HG02763 (cell line): ENCODE data around the gene PDE8A.

Experiments
- ATAC-seq: cut with Tn5 transposase; IDR thresholded peaks from one replicate; pipeline ENCODE4 v1.9.1; 2021; ENCODE audit warnings: mild to moderate bottlenecking, moderate library complexity; ENCODE audit not compliant: unreplicated experiment

The PDE8A gene

DNA sequence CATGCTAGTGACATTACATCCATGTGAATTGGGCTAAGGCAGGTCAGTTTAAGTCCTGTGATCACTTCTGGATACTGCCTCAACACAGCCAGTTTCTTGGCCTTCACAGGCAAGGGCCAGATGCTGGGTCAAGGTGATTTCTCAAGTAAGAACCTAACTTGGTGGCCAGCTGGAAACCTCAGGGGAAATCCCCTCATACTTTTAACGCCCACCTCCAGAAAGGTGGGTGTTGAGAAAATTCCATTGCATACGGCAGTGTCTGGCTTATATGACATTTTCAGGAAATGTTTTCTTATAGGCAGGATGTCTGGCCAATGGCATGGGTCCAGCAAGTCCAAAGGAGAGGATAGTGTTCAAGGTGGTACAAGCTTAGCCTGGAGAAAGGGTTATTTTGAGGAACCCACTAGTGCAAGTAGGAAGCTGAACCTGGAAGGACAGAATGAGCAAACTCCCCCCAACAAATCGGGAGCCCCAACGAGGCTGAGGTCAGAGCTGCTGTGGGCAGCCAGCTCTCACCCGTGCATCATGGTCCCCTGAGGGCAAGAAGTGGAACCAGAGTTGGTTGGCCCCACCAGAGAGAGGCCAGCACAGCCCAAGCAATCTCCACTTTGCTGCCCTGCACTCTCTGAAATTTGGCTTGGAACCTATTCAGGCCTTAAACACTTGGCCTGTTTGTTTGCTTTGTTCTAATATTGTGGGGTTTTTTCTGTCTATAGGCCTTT lies 135.4 kb downstream of the PDE8A start:
- ATAC-seq: no peak

DNA sequence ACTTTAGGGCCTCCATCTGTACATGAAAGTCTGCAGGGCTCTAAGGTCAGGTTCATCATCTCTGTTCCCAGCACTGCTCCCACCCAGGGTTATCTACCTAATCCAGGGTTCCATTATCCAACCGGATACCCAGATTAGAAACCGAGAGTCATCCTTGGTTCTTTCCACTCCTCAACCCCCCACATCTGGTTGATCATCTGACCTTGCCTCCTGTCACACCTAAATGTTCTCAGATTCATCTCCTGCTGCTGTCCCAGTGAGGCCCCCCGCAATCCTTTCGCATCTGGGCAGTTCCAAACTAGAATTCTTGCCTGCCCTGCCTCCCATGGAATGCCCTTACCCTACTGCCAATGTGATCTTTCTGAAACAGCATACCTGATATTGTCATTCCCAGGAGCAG lies 136.5 kb downstream of the PDE8A start:
- no peak for ATAC-seq

GRCh38 chr15:85118581-85118980 lies 136.9 kb downstream of the PDE8A start:
- no peak for ATAC-seq

GRCh38 chr15:85120351-85121113 lies 138.9 kb downstream of the PDE8A start:
- no peak for ATAC-seq

DNA sequence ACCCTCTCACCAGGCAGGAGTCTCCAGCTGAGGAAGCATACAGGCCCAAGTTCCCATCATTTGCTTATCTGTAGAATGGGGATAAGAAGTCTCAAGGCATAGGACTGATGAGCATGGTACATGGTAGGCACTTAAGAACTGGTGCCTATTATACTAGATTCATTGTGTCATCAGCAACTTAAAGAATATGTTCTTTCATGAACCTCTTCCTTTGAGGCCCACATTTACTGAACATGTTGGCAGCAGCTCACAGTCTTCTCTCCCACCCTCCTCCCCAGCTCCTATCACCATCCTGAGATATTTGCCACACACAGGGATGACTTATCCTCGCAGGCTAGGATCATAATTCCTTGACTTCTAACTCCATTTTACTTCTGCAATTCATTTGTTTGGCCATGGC lies 142.5 kb downstream of the PDE8A start:
- no peak for ATAC-seq

DNA sequence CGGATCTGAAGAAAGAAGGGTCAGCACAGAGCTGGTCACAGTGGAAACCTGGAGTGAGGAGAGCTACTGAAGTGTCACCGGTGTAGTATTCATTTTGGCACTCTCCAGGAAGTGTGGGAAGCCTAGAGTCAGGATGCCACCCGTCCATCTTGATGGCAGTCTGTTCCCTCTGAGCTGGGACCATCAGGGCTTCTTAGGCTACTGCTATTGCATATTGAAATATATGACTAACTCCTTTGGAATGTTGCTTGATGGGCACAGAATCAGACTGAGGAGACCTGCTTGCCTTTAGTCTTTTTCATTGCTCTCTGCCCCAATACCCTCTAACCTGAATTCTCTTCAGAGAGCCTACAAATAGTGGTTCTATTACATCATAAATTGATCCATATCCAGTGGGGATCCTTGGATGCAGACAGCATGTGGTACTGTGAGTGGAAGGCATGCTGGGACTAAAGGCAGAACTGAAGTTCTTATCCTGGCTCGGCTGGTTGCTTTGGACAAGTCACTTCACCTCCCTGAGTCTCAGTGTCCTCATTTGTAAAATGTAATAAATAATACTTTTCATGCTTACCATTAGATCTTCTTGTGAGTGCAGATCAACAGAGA lies 143.5 kb downstream of the PDE8A start:
- ATAC-seq: no peak

DNA sequence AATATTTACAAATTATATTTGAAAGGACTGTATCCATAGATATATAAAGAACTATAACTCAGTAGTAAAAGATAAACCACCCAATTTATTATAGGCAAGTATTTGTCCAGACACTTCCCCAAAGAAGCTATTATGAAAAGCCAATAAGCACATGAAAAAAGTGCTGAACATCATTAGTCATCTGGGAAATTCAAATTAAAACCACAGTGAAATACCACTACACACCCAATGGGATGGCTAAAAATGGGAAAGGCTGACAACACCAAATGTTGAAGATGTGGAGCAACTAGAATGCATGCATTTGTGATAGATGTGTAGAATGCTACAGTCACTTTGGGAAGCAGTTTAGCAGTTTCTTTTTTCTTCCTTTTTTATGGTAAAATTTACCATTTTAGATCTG lies 147.0 kb downstream of the PDE8A start:
- ATAC-seq: no peak

- ATAC-seq: no peak
These were observed 148.2 kb downstream of the PDE8A start for GRCh38 chr15:85129881-85130280.

DNA sequence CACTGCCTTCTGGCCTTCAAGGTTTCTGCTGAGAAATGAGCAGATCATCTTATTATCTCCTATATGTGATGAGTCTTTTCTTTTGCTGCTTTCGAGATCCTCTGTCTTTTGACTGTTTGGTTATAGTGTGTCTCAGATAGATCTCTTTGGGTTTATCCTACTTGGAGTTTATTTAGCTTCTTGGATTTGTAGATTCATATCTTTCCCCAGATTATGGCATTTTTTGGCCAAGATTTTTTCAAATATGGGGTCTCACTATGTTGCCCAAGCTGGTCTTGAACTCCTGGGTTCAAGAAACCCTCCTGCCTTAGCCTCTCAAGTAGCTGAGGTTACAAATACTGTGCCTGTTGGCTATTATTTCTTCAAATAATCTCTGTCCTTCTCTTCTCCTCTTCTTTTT lies 150.3 kb downstream of the PDE8A start:
- ATAC-seq: no peak

GRCh38 chr15:85133709-85134108 lies 152.1 kb downstream of the PDE8A start:
- ATAC-seq: no peak

DNA sequence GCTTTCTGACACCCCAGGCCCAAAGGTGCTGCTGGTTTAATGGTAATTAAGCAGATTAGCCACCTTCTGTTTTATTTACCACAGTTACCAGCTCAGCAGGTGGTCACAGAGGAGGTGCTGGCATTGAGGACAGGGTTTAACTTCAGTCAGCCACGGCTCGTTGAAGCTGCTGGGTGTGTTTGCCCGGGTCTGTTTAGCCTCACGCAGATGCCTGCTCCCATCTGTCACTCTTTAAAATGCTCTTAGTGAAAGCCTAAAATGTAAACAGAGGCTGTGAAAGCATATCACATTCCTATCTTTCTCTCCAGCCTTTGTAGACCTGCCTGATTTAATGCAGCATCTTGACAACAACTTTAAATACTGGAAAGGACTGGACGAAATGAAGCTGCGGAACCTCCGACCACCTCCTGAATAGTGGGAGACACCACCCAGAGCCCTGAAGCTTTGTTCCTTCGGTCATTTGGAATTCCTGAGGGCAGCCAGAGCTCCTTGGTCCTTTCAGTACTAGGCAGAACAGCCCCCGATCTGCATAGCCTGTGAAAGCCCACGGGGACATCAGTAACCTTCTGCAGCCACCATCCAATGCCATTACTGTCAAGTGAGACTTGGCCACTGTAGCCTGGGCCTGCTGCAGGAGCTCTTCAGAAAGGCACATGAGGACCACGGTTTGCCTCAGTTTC lies 156.0 kb downstream of the PDE8A start:
- no peak for ATAC-seq

GRCh38 chr15:85139391-85139790 lies 157.7 kb downstream of the PDE8A start:
- ATAC-seq: no peak

GRCh38 chr15:85141726-85142125 lies 160.1 kb downstream of the PDE8A start:
- ATAC-seq: no peak

DNA sequence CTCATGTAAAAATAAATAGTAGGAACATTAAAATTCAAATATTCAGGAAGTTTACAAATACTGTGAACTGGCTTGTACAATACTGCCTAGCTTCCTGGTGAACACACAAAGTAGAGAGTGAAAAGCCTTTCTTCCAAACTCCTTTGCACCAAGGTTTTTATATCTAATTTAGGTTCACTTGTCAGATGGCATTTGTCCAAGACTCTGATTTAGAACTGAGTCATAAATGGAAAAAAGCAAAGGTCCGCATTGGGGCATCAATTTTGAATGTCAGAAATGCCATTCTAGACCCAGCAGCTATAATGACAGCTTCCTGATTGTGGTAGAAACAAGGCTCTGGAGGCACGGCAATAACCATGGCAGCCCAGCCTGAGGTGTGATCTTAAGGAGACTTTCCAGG lies 160.7 kb downstream of the PDE8A start:
- ATAC-seq: no peak

GRCh38 chr15:85149465-85150129 lies 167.9 kb downstream of the PDE8A start:
- ATAC-seq: no peak

- ATAC-seq: no peak
These were observed 168.4 kb downstream of the PDE8A start for GRCh38 chr15:85150130-85150480.

DNA sequence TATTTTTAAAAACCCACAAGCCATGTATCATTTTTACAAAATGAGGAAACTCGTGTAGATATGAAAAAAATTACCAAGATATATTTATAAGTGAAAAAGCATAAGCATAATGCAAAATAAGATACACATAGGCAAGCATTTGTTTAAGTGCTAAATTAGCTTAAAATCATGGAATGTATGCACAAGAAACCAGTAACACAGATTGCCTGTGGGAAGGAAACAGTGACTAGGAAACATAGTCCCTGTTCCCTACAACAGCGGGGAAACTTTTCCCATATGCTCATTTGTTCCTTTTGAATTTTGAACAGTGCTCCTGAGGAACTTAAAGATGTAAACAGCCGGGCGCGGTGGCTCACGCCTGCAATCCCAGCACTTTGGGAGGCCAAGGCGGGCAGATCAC lies 169.5 kb downstream of the PDE8A start:
- no peak for ATAC-seq

DNA sequence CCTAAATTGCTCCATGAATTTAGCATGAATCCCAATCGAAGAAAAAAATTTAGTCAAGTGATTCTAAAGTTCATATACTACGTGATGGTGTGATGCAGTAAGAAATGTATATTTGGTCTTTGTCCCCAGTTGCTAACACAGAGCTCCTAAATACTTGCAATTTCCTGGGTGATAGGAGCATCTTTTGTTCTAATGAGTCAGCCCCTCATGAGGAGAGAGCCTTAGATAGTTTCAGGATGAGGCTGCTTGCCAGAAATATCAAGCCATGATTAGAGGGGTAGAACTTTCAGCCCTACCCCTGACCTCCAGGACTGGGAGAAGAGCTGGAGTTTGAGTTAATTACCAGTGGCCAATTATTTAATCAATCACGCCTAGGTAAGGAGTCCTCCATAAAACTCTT lies 170.2 kb downstream of the PDE8A start:
- no peak for ATAC-seq

GRCh38 chr15:85154061-85154460 lies 172.4 kb downstream of the PDE8A start:
- no peak for ATAC-seq

- no peak for ATAC-seq
These were observed 173.7 kb downstream of the PDE8A start for GRCh38 chr15:85155360-85155759.

DNA sequence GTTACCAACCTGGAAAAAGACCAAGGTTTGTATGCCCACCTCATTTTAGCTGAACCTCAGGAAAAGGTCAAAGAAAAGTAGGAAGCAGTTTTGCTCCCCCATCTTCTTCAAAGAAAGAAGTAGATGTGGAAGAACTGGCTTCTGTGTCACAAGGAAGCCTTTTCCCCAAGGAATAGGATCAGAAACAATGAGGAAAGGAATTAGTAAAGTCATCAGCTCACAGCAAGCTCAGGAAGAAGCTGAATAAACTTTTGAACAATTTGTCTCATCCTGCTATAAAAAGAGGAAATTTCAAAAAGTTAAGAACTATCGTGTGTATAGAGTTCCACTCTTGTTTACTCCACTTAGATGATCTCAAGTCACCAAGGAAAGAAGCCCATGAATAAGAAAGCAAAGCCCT lies 174.2 kb downstream of the PDE8A start:
- ATAC-seq: no peak
